Stimulated activated CD8-positive, alpha-beta memory T cell treated with anti-CD3 and anti-CD28 coated beads, Interleukin-15, amount 100 ng/mL, for 4 hours (primary cell): ENCODE results near the gene MAD2L1.
"Not testable (repeated sequence)": the region's sequence is repeated elsewhere in the genome, so short reads cannot be mapped to it uniquely, and the experiment has no call there.

ENCODE experiments used
- DNase-seq, 2 donors: peaks; one replicate each; pipeline ENCODE4 v3.0.0-alpha.2; 2020; ENCODE audit warnings: low read depth in 2 of 2

Gene MAD2L1

DNA sequence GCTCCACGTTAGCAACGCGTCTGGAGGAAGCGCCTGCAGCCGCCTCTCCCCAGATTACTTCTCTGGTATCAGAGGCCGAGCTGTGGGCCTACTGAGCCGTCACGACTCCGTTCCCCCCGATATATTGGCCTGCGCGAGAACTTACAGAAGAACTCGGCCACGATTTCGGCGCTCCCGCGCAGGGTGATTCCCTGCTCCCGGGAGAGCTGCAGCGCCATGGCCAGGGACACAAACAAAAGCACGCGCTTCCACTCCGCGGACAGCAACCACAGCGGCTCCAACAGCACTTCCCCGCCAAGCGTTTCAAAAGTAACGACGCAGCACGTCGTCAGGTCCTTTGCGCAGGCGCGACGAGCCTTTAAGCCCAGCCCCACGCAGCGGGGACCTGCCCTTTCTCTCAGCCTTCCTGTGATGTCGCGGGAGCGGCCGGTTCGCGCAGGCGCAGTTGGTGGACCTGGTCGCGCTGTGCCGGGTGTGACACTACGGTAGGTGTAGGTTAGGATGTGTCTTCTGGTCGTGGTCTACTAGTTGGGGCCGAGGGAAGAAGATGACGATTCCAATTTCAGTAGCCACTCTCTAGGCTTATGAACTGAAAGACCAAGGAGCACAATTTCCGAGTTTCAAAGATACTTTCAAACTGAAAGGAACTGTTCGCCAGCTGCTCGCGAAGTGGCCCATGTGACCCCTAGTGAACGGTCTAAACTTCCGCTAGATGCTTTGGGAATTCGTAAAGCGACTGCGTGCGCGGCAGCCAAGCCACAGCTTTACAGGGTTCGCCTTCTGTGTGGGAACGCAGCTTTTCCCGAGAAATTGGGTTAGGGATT, at the start of gene MAD2L1:
Gene MAD2L1 (minus strand): TSS at position 332 of the 824 bp plus-strand sequence. CDS start 114 bp downstream, at position 218.
- peak; percentile 97 to 98 for DNase-seq

- no peak for DNase-seq
Measured at GRCh38 chr4:120111745-120112144, 45.1 kb upstream of the MAD2L1 start.

DNA sequence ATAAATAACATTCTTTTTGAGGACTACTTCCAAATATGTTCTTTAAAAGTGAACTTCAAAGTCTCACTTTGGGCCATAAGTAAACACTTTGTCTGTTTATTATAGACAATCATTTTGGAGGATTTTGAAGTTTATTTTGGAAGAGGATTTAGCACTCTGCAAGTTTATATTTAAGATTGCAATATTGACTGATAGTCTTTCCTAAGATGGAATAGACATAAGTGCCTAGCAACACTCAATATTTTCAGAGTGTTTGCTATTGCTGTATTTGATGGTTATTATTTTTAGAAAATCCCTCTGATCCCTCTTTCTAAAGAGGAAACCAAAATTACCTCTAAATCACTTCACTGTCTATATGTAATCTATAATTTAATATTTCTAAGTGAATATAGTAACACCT, 42.8 kb upstream of the MAD2L1 start:
- DNase-seq = no peak

- no peak for DNase-seq
Measured at GRCh38 chr4:120105472-120105871, 38.8 kb upstream of the MAD2L1 start.

GRCh38 chr4:120096508-120097297, 30.1 kb upstream of the MAD2L1 start:
- DNase-seq = no peak

GRCh38 chr4:120088507-120088906, 21.9 kb upstream of the MAD2L1 start:
- no peak for DNase-seq

DNA sequence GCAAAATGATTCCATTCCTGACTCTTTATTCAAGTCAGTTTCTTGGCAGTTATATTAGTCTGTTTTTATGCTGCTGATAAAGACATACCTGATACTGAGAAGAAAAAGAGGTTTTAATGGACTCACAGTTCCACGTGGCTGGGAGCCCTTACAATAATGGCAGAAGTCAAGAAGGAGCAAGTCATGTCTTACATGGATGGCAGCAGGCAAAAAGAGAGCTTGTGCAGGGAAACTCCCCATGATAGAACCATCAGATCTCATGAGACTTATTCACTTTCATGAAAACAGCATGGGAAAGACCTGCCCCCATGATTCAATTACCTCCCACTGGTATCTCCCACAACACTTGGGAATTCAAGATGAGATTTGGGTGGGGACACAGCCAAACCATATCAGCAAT, 21.4 kb upstream of the MAD2L1 start:
- DNase-seq = not testable (repeated sequence)

- DNase-seq = no peak
Measured at GRCh38 chr4:120085705-120086104, 19.1 kb upstream of the MAD2L1 start.

DNA sequence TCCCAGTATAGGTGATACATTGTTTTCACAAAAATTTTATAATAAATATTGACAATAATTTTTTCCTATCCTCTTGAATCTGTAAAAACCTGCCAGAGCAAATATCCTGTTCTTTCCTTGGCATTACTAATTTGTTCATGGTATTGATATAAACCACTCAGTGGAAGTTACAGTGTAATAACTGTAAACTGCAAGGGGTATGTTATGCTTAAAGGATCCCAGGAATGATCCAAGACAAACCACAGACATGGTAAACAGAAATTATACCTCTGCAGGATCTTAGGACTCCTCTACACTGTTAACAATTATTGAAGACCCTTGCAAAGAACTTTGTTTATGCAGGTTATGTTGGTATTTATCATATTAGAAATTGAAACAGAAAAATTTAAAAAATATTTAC, 17.7 kb upstream of the MAD2L1 start:
- DNase-seq = no peak

GRCh38 chr4:120083152-120083551, 16.5 kb upstream of the MAD2L1 start:
- no peak for DNase-seq

GRCh38 chr4:120082251-120082650, 15.6 kb upstream of the MAD2L1 start:
- DNase-seq = no peak

DNA sequence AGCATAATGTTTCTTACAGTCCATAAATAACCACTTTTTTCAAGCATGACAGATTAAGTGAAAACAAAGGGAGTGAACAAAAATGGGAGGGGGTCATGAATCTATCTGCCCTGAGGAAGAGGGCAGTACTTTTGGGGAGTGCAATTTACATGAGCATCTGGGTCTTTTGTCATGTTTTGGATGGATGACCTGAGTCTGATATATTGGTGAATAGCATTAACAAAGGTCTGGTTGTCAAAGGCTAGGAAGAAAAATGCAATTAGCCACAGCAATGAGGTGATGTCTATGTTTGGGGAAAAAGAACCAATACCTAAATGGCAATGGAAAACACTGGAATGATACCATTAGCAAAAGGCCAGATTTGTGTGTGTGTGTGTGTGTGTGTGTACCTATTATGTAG, 15.1 kb upstream of the MAD2L1 start:
- no peak for DNase-seq

GRCh38 chr4:120080533-120080932, 13.9 kb upstream of the MAD2L1 start:
- no peak for DNase-seq

DNA sequence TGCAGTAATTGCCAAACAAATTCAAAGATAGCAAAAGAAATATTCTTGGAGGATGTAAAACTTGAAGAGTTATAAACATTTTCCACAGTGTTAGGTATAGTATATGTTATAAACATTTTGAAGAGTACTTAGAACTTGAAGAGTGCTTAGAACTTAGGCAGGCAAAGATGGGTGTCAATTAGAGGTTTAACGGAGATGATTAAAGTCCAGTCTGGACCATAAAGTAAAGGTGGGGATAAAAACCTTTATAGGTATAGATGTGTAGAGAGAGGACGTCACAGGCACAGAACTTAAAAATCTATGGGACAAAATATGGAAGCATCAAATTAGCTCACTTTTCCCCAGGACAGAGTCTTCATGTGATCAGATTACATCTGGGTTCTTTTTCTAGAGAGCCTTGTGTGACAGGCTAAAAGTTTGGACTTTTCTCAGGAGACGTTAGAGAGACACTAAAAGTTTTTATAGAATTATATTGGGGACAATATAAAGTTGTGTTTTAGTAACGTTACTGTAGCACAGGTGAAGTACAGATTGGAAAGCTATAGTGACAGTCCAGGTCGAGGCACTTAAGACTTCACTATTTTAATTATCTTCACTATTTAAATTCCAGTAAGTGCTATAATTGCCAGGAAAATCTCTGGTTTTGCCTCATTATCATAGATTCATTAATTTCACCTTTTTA, 13.3 kb upstream of the MAD2L1 start:
- no peak for DNase-seq

- no peak for DNase-seq
Measured at GRCh38 chr4:120078216-120078615, 11.6 kb upstream of the MAD2L1 start.

DNA sequence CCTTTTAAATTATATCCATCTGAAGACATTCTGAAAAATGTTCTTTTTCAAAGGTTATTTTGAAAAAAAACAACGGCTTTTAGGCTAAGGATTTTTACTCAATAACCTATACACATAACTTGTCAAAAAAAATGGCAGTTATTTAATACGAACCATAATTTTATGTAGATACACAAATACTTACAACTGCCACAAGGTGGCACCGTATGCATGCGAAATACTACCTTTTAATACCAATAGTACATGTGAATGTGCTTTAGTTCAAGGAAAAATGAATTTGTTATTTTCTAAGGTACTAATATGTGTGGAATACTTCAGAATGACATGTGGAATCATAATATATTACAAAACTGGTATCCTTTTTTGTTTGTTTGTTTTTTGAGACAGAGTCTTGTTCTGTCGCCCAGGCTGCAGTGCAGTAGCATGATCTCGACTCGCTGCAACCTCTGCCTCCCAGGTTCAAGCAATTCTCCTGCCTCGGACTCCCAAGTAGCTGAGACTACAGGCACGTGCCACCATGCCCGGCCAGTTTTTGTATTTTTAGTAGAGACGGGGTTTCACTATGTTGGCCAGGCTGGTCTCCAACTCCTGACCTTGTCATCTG, 4.6 kb upstream of the MAD2L1 start:
- no peak for DNase-seq

- no peak for DNase-seq
Measured at GRCh38 chr4:120070196-120070595, 3.5 kb upstream of the MAD2L1 start.

DNA sequence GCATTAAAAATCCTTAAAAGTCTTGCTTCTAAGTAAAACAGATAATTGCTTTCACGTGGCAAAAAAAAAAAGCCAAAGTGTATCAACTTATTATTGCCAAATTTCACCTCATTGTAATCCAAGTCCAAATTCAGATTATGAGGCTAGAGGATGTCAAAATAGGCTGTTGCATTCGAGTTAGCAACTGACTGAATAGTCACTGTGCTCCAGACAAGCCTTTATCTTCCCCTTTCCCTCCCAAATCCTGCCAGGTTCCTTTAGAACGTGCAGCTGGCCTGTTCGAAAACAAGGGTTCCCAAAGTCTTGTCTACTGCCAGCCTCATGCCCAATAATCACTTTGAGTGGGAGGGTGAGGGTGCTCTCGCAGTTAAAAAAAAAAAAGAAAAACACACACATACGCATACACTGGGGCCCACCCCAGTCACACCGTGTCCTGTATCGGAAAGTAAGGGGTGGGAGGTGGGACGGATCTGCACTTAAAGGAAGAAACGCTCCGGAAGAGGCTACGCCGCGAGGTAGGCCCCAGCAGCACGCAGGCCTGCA, 603 bp downstream of the MAD2L1 start:
- DNase-seq = no peak

- DNase-seq = no peak
Measured at GRCh38 chr4:120064887-120065286, 1.8 kb downstream of the MAD2L1 start.

DNA sequence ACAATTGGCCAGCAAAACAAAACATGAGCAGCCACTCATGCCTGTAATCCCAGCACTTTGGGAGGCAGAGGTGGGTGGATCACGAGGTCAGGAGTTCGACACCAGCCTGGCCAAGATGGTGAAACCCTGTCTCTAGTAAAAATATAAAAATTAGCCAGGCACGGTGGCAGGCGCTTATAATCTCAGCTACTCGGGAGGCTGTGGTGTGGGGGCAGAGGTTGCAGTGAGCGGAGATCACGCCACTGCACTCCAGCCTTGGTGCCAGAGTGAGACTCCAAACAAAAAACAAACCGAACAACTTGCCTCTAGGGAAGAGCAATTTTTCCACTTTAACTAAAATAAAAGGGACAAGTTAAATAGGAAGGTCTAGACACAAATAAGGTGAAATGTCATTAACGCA, 2.9 kb downstream of the MAD2L1 start:
- not testable (repeated sequence) for DNase-seq

- DNase-seq = no peak
Measured at GRCh38 chr4:120062663-120063195, 3.9 kb downstream of the MAD2L1 start.
